Measurements from ENCODE around the gene FCN1. TPM values are rescaled to one million over a fixed set of nuclear protein-coding genes. Genes with fewer than 3 reads are reported as not detected.

Gene FCN1
- total RNA-seq, 1 donor: not detected

GRCh38 chr9:134950386-134951210 is 32.9 kb upstream of the FCN1 start:
- no peaks in the 10 kb centered on the region for H3K36me3 ChIP-seq (ENCODE audit: insufficient read depth, low read length)
- TF ChIP-seq, protein P1, sequence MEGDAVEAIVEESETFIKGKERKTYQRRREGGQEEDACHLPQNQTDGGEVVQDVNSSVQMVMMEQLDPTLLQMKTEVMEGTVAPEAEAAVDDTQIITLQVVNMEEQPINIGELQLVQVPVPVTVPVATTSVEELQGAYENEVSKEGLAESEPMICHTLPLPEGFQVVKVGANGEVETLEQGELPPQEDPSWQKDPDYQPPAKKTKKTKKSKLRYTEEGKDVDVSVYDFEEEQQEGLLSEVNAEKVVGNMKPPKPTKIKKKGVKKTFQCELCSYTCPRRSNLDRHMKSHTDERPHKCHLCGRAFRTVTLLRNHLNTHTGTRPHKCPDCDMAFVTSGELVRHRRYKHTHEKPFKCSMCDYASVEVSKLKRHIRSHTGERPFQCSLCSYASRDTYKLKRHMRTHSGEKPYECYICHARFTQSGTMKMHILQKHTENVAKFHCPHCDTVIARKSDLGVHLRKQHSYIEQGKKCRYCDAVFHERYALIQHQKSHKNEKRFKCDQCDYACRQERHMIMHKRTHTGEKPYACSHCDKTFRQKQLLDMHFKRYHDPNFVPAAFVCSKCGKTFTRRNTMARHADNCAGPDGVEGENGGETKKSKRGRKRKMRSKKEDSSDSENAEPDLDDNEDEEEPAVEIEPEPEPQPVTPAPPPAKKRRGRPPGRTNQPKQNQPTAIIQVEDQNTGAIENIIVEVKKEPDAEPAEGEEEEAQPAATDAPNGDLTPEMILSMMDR (IDR thresholded peaks at IDR 0.05; ENCODE audit: extremely low read depth, low read depth, low read length): no peak
- no peak overlapping the region for H3K4me2 ChIP-seq (ENCODE audit: insufficient read depth, low read length)
- no peaks in the 10 kb centered on the region for H3K4me1 ChIP-seq (ENCODE audit: insufficient read depth, low read length)
- H4K20me1 ChIP-seq (ENCODE audit: insufficient read depth, low read length): no peaks in the 10 kb centered on the region
- peak; percentile 55 for DNase-seq (ENCODE audit: insufficient read length, low spot score, missing footprints)
- no peak overlapping the region for H3K4me3 ChIP-seq (ENCODE audit: insufficient read depth, low read length)
- no peak overlapping the region for H2AFZ ChIP-seq (ENCODE audit: low read length)
- no peaks in the 10 kb centered on the region for H3K79me2 ChIP-seq (ENCODE audit: insufficient read depth, low read length)
- H3K27ac ChIP-seq (ENCODE audit: low read depth, low read length): no peak overlapping the region
- no peaks in the 10 kb centered on the region for H3K27me3 ChIP-seq (ENCODE audit: insufficient read depth, low read length)
- no peaks in the 10 kb centered on the region for H3K9me3 ChIP-seq (ENCODE audit: low read depth, low read length)

- H3K9me3 ChIP-seq (ENCODE audit: low read depth, low read length): no peaks in the 10 kb centered on the region
- H3K79me2 ChIP-seq (ENCODE audit: insufficient read depth, low read length): no peaks in the 10 kb centered on the region
- no peak overlapping the region for H2AFZ ChIP-seq (ENCODE audit: low read length)
- no peaks in the 10 kb centered on the region for H4K20me1 ChIP-seq (ENCODE audit: insufficient read depth, low read length)
- H3K4me2 ChIP-seq (ENCODE audit: insufficient read depth, low read length): no peak overlapping the region
- DNase-seq (ENCODE audit: insufficient read length, low spot score, missing footprints): peak; percentile 79
- H3K4me3 ChIP-seq (ENCODE audit: insufficient read depth, low read length): no peak overlapping the region
- TF ChIP-seq, protein P1 (IDR thresholded peaks at IDR 0.05; ENCODE audit: extremely low read depth, low read depth, low read length): no peak
- no peaks in the 10 kb centered on the region for H3K36me3 ChIP-seq (ENCODE audit: insufficient read depth, low read length)
- no peak overlapping the region for H3K27ac ChIP-seq (ENCODE audit: low read depth, low read length)
- H3K27me3 ChIP-seq (ENCODE audit: insufficient read depth, low read length): no peaks in the 10 kb centered on the region
- H3K4me1 ChIP-seq (ENCODE audit: insufficient read depth, low read length): no peaks in the 10 kb centered on the region
These were observed 32.1 kb upstream of the FCN1 start for GRCh38 chr9:134949681-134950385.

DNA sequence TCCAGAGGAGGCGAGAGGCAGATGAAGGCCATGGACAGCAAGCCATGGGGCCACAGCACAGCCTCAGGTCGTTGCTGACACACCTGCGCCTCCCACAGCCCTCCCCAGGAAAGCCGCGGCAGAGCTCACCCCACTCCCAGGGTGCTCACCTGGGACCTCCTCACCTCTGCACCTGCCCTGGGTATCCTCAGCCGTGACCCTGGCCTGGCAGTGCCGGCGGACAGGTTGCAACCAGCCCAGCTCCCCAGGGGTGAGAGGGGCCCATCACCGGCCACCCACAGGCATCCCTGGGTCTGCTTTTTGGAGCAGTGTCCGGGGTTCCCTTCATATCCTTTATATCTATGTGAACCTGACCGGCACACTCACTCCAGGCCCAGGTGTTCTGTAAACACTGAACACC is 30.4 kb upstream of the FCN1 start:
- H3K36me3 ChIP-seq (ENCODE audit: insufficient read depth, low read length): no peaks in the 10 kb centered on the region
- H3K9me3 ChIP-seq (ENCODE audit: low read depth, low read length): no peaks in the 10 kb centered on the region
- no peak overlapping the region for H2AFZ ChIP-seq (ENCODE audit: low read length)
- H3K27me3 ChIP-seq (ENCODE audit: insufficient read depth, low read length): peaks cover 9% of the 10 kb centered on the region
- peak; percentile 55 for DNase-seq (ENCODE audit: insufficient read length, low spot score, missing footprints)
- no peak overlapping the region for H3K4me2 ChIP-seq (ENCODE audit: insufficient read depth, low read length)
- no peaks in the 10 kb centered on the region for H3K79me2 ChIP-seq (ENCODE audit: insufficient read depth, low read length)
- H3K4me1 ChIP-seq (ENCODE audit: insufficient read depth, low read length): no peaks in the 10 kb centered on the region
- H3K4me3 ChIP-seq (ENCODE audit: insufficient read depth, low read length): no peak overlapping the region
- no peaks in the 10 kb centered on the region for H4K20me1 ChIP-seq (ENCODE audit: insufficient read depth, low read length)
- H3K27ac ChIP-seq (ENCODE audit: low read depth, low read length): no peak overlapping the region
- TF ChIP-seq, protein P1 (IDR thresholded peaks at IDR 0.05; ENCODE audit: extremely low read depth, low read depth, low read length): no peak

Data from osteoblast (primary cell).